ENCODE data around the gene CDC5L. TPM values are rescaled to one million over a fixed set of nuclear protein-coding genes. Genes with fewer than 3 reads are reported as not detected.

CDC5L gene
- polyA plus RNA-seq, 1 of the 3 experiments (the other 2 are of a cell fraction), result 6.0 TPM

DNA sequence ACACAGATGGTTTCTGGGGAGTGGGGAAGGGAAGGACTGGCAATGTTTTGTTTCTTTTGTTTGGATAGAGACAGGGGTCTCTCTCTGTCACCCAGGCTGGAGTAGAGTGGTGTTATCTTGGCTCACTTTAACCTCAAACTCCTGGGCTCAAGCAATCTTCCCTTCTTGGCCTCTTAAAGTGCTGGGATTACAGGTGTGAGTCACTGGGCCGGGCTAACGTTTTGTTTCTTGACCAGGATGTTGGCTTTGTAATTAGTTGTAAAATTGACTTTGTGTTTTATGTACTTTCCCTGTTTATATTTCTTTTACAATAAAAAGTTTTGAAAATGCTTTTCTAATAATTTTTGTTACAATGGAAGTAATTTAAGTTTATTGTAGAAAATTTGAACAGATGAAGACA lies 34.2 kb upstream of the CDC5L start:
- Histone ChIP-seq H3K4me3 (ENCODE audit: low read depth in 2 of 2, low read length in 1 of 2) (no peak overlapping the region), H2AFZ (ENCODE audit: low read depth) (no peak overlapping the region), H3K27me3 (ENCODE audit: insufficient read depth) (peaks cover 12% of the 10 kb centered on the region; the same call in 1 of the 2 replicates), H3F3A (replicated peaks; ENCODE audit: insufficient read depth) (peaks cover 3% of the 10 kb centered on the region), H3K4me1 (ENCODE audit: control insufficient read depth in 1 of 2, insufficient read depth in 2 of 2, low read depth in 1 of 2, low read length in 1 of 2) (no peaks in the 10 kb centered on the region), H3K9me2 (no peaks in the 10 kb centered on the region), H3K79me2 (ENCODE audit: insufficient read depth) (no peaks in the 10 kb centered on the region), H4K20me1 (ENCODE audit: insufficient read depth) (no peaks in the 10 kb centered on the region), H3K9ac (no peak overlapping the region), H3K36me3 (replicated peaks in 1 of 2; ENCODE audit: control insufficient read depth in 1 of 2, insufficient read depth in 2 of 2, low read length in 1 of 2) (no peaks in the 10 kb centered on the region), H3K9me3 (no peaks in the 10 kb centered on the region), H3K4me2 (no peak overlapping the region), H3K27ac (ENCODE audit: low read depth in 2 of 2, low read length in 1 of 2) (no peak overlapping the region)
- ChIA-PET POLR2A (no interaction called here), CTCF (interaction anchor here (1.0 kb wide), 1 partner anchor 10 kb away, joined by 7 read pairs; the partner anchor contains the start of gene SPATS1)
- no peak for DNase-seq
- 40% methylated on average over 2 of the region's 2 CpGs for WGBS (ENCODE audit: low lambda C conversion rate)
- TF ChIP-seq, protein P1, sequence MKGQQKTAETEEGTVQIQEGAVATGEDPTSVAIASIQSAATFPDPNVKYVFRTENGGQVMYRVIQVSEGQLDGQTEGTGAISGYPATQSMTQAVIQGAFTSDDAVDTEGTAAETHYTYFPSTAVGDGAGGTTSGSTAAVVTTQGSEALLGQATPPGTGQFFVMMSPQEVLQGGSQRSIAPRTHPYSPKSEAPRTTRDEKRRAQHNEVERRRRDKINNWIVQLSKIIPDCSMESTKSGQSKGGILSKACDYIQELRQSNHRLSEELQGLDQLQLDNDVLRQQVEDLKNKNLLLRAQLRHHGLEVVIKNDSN (IDR thresholded peaks at IDR 0.05; ENCODE audit: borderline replicate concordance, low read depth), result no peak
- no peak for TF ChIP-seq FOSL2 (IDR thresholded peaks at IDR 0.05; ENCODE audit: borderline replicate concordance, low read depth)
- TF ChIP-seq, protein P2, sequence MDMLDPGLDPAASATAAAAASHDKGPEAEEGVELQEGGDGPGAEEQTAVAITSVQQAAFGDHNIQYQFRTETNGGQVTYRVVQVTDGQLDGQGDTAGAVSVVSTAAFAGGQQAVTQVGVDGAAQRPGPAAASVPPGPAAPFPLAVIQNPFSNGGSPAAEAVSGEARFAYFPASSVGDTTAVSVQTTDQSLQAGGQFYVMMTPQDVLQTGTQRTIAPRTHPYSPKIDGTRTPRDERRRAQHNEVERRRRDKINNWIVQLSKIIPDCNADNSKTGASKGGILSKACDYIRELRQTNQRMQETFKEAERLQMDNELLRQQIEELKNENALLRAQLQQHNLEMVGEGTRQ (IDR thresholded peaks at IDR 0.05; ENCODE audit: borderline replicate concordance, low read depth, low read length), result no peak
- TF ChIP-seq GATA2 (CRISPR knock-in tag; IDR thresholded peaks at IDR 0.05), result no peak
- TF ChIP-seq RXRA (IDR thresholded peaks at IDR 0.05; ENCODE audit: borderline replicate concordance, low read depth), result no peak
- TF ChIP-seq CHD2 (IDR thresholded peaks at IDR 0.05; ENCODE audit: low read length, partially characterized antibody), result no peak
- no peak for TF ChIP-seq FOXM1 (IDR thresholded peaks at IDR 0.05; ENCODE audit: low read depth)
- TF ChIP-seq TCF12 (IDR thresholded peaks at IDR 0.05), result no peak
- TF ChIP-seq SIN3A (IDR thresholded peaks at IDR 0.05; ENCODE audit: borderline replicate concordance, low read depth, low read length), result no peak
- TF ChIP-seq, protein P3, sequence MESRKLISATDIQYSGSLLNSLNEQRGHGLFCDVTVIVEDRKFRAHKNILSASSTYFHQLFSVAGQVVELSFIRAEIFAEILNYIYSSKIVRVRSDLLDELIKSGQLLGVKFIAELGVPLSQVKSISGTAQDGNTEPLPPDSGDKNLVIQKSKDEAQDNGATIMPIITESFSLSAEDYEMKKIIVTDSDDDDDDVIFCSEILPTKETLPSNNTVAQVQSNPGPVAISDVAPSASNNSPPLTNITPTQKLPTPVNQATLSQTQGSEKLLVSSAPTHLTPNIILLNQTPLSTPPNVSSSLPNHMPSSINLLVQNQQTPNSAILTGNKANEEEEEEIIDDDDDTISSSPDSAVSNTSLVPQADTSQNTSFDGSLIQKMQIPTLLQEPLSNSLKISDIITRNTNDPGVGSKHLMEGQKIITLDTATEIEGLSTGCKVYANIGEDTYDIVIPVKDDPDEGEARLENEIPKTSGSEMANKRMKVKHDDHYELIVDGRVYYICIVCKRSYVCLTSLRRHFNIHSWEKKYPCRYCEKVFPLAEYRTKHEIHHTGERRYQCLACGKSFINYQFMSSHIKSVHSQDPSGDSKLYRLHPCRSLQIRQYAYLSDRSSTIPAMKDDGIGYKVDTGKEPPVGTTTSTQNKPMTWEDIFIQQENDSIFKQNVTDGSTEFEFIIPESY (IDR thresholded peaks at IDR 0.05; ENCODE audit: borderline replicate concordance, low read depth), result no peak
- TF ChIP-seq RAD21 (IDR thresholded peaks at IDR 0.05; ENCODE audit: low read length), result no peak
- TF ChIP-seq JUND (IDR thresholded peaks at IDR 0.05), result no peak
- TF ChIP-seq RFX5 (IDR thresholded peaks at IDR 0.05; ENCODE audit: low read length), result no peak
- no peak for TF ChIP-seq NFIC (IDR thresholded peaks at IDR 0.05; ENCODE audit: borderline replicate concordance)
- no peak for TF ChIP-seq MXI1 (IDR thresholded peaks at IDR 0.05; ENCODE audit: low read depth, low read length)
- no peak for TF ChIP-seq MEF2A (IDR thresholded peaks at IDR 0.05; ENCODE audit: borderline replicate concordance, low read depth)
- no peak for TF ChIP-seq FOXJ3 (CRISPR knock-in tag; IDR thresholded peaks at IDR 0.05)
- TF ChIP-seq ELF1 (IDR thresholded peaks at IDR 0.05), result no peak
- TF ChIP-seq TAF1 (IDR thresholded peaks at IDR 0.05; ENCODE audit: borderline replicate concordance, low read depth, low read length), result no peak
- no peak for TF ChIP-seq TEAD4 (IDR thresholded peaks at IDR 0.05; ENCODE audit: borderline replicate concordance, insufficient read depth)

All from SK-N-SH (cell line).